Right lobe of liver (tissue), 6 donors: Measurements from ENCODE around the gene AKT1S1. TPM values are rescaled to one million over a fixed set of nuclear protein-coding genes. Genes with fewer than 3 reads are reported as not detected.

Source experiments
- ATAC-seq, 4 donors: fragments of 200-7000 bp; cut with Tn5 transposase; one replicate each; pipeline ENCODE4 v1.9.1; 2020; ENCODE audit warnings: mild to moderate bottlenecking in 4 of 4, moderate library complexity in 4 of 4
- DNase-seq, 3 donors: peaks; one replicate each; pipeline ENCODE4 v3.0.0-alpha.2; 2020
- H3K27ac ChIP-seq, 3 donors: fragments of 200-600 bp; one replicate each; pipeline ENCODE4 v1.8.0; 2022
- H3K27me3 ChIP-seq, 2 donors: fragments of 200-600 bp; one replicate each; pipeline ENCODE4 v1.8.0; 2022
- H3K36me3 ChIP-seq, 4 donors: fragments of 200-600 bp; sonication (generic) in 1 of 4; one replicate each; pipeline versions ENCODE4 v1.5.1 to v1.8.0; 2017 to 2022; ENCODE audit warnings: control low read depth in 1 of 4
- H3K4me1 ChIP-seq, 4 donors: fragments of 200-600 bp; sonication (generic) in 1 of 4; one replicate each; pipeline versions ENCODE4 v1.5.1 to v1.8.0; 2017 to 2022; ENCODE audit warnings: control low read depth in 1 of 4
- H3K4me3 ChIP-seq, 3 donors: fragments of 200-600 bp; one replicate each; pipeline ENCODE4 v1.8.0; 2022
- H3K9me3 ChIP-seq, 4 donors: fragments of 200-600 bp; sonication (generic) in 1 of 4; one replicate each; pipeline versions ENCODE4 v1.5.1 to v1.8.0; 2017 to 2022; ENCODE audit warnings: control low read depth in 1 of 4
- POLR2A ChIP-seq: fragments of 450-650 bp; IDR thresholded peaks from one replicate; pipeline ENCODE4 v1.6.1; 2017; ENCODE audit warnings: antibody characterized with exemption, mild to moderate bottlenecking
- WGBS: methylation state at CpG from one replicate; pipeline ENCODE4 v1.1.6; 2018; ENCODE audit warnings: low coverage, low lambda C conversion rate; ENCODE audit not compliant: insufficient coverage; ENCODE audit errors: missing lambda C conversion rate; 5-methylcytosine and 5-hydroxymethylcytosine counted together
- intact Hi-C, 2 donors: fragments of 100-400 bp; cut with DNase I; formaldehyde crosslinking; loops; one replicate each; pipeline versions ENCODE4 v1.11.2 to v1.14.1; 2022
- total RNA-seq, 6 experiments: library from RNA; depleted of rRNA in 2 of 6; stranded (reverse); fragments of >200 nt in 2 of 6; fragmentation: NEBNext Ultra II Directional in 3 of 6; extraction: Animal tissue kit (Norgen Biotek cat#: 25700) in 3 of 6; gene quantifications; one replicate each; pipeline versions ENCODE4 v1.1.0 to v1.2.4, GENCODE V29; 2016 to 2023
- TF ChIP-seq, protein P1 (sequence below), 4 donors: fragments of 200-600 bp in 3 of 4; fragments of 450-650 bp in 1 of 4; IDR thresholded peaks; one replicate each; pipeline versions ENCODE4 v1.5.1 to v1.8.0; 2016 to 2022; ENCODE audit warnings: antibody characterized with exemption in 4 of 4, mild to moderate bottlenecking in 2 of 4
- donor health status: DM: no; HTN: yes; CAD: no.
- donor health status: DM: no; HTN: no; CAD: no.
- donor health status: DM: no; HTN: no; CAD: no.
- donor health status: DM: no; HTN: yes; CAD: no.
- donor health status: DM: no; HTN: yes; CAD: no.

AKT1S1 gene
- total RNA-seq, 6 experiments from 2014 or later: 18.2 to 27.0 (median 22.4) TPM

DNA sequence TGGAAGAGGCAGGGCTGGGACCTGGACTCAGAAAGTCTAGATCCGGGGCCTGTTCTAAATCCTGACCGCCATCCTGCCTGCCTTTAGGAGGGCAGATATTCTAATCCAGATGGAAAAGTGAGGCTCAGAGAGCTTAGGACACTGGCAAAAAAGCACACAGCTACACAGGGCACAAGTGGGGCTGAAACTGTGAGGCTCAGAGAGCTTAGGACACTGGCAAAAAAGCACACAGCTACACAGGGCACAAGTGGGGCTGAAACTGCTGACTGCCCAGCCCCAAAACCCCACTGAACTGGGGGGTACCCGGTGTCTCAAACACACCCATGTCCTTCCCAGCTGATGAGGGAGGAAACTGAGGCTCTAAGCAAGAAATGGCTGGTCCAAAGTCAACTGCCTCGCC lies 2.0 kb downstream of the AKT1S1 start:
- no peaks in the 10 kb centered on the region for H3K9me3 ChIP-seq
- intact Hi-C loops: no loop called here
- H3K36me3 ChIP-seq: peaks cover 0 to 10% (median under 1%) of the 10 kb centered on the region in 4 donors
- WGBS: no CpG with 5 or more reads among the region's 4 CpGs
- no peak for ATAC-seq
- TF ChIP-seq, protein P1, sequence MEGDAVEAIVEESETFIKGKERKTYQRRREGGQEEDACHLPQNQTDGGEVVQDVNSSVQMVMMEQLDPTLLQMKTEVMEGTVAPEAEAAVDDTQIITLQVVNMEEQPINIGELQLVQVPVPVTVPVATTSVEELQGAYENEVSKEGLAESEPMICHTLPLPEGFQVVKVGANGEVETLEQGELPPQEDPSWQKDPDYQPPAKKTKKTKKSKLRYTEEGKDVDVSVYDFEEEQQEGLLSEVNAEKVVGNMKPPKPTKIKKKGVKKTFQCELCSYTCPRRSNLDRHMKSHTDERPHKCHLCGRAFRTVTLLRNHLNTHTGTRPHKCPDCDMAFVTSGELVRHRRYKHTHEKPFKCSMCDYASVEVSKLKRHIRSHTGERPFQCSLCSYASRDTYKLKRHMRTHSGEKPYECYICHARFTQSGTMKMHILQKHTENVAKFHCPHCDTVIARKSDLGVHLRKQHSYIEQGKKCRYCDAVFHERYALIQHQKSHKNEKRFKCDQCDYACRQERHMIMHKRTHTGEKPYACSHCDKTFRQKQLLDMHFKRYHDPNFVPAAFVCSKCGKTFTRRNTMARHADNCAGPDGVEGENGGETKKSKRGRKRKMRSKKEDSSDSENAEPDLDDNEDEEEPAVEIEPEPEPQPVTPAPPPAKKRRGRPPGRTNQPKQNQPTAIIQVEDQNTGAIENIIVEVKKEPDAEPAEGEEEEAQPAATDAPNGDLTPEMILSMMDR (IDR thresholded peaks at IDR 0.05): no peak
- no peak for TF ChIP-seq POLR2A
- H3K27me3 ChIP-seq: no peaks in the 10 kb centered on the region
- peak overlapping the region; percentile 77 to 88 (median 88) for H3K4me3 ChIP-seq
- peak overlapping the region; percentile 97 to 99 (median 98) for H3K27ac ChIP-seq
- H3K4me1 ChIP-seq: peaks cover 0 to 22% (median 11%) of the 10 kb centered on the region in 4 donors
- no peak for DNase-seq

- Histone ChIP-seq H3K27me3 (no peaks in the 10 kb centered on the region), H3K27ac (no peak overlapping the region), H3K4me3 (no peak overlapping the region), H3K36me3 (peaks cover 0 to 7% (median 0%) of the 10 kb centered on the region in 4 donors), H3K9me3 (no peaks in the 10 kb centered on the region), H3K4me1 (peaks cover 0 to 25% (median 12%) of the 10 kb centered on the region in 4 donors)
- intact Hi-C loops: no loop called here
- 73% methylated on average over 3 of the region's 11 CpGs for WGBS
- TF ChIP-seq, protein P1 (IDR thresholded peaks at IDR 0.05): no peak
- no peak for TF ChIP-seq POLR2A
- ATAC-seq (no peak), DNase-seq (no peak)
These were observed 2.5 kb downstream of the AKT1S1 start for GRCh38 chr19:49874503-49875157.

DNA sequence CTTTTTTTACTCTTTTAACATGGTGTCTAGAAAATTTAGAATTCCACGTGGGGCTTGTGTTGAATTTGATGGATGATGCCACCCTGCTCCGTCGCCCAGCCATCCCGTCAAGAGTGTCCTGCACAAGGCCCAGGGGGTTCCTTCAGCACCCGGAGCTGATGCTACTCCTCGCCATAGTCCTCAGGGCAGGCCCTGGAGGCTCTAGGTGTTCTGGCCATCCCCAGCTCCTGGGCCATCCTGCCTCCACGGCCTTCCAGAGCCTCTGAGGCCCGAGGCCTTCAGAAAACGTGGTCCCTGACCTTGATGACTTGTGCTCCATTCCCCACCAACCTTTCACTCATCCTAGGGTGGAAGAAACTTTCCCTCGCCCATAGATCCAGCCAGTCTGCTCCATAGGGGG lies 3.3 kb downstream of the AKT1S1 start:
- DNase-seq: no peak
- Histone ChIP-seq H3K4me1 (peaks cover 0 to 27% (median 13%) of the 10 kb centered on the region in 4 donors), H3K36me3 (no peaks in the 10 kb centered on the region), H3K4me3 (no peak overlapping the region), H3K27ac (no peak overlapping the region), H3K9me3 (no peaks in the 10 kb centered on the region), H3K27me3 (no peaks in the 10 kb centered on the region)
- ATAC-seq: no peak
- 84% methylated on average over 5 of the region's 10 CpGs for WGBS
- intact Hi-C loops: no loop called here
- TF ChIP-seq, protein P1 (IDR thresholded peaks at IDR 0.05): no peak
- TF ChIP-seq POLR2A: no peak

GRCh38 chr19:49873129-49873521 lies 4.0 kb downstream of the AKT1S1 start:
- ATAC-seq (no peak), DNase-seq (no peak)
- Histone ChIP-seq H3K4me1 (peaks cover 0 to 24% (median 12%) of the 10 kb centered on the region in 4 donors), H3K9me3 (no peaks in the 10 kb centered on the region), H3K36me3 (no peaks in the 10 kb centered on the region), H3K27me3 (no peaks in the 10 kb centered on the region), H3K4me3 (no peak overlapping the region), H3K27ac (no peak overlapping the region)
- intact Hi-C loops: no loop called here
- no CpG with 5 or more reads among the region's 29 CpGs for WGBS
- TF ChIP-seq, protein P1 (IDR thresholded peaks at IDR 0.05): no peak
- TF ChIP-seq POLR2A: no peak
